Activated T-cell treated with anti-CD3 and anti-CD28 coated beads for 4 hours (primary cell): Measurements from ENCODE around the gene MAP3K4.

Experiments used
- DNase-seq: peaks from one replicate; pipeline ENCODE4 v3.0.0-alpha.2; 2020

Gene MAP3K4

GRCh38 chr6:161130967-161131766, 139.6 kb downstream of the MAP3K4 start:
- no peak for DNase-seq

GRCh38 chr6:161132384-161132783, 140.8 kb downstream of the MAP3K4 start:
- DNase-seq, result no peak

GRCh38 chr6:161133963-161134362, 142.4 kb downstream of the MAP3K4 start:
- DNase-seq, result no peak

- no peak for DNase-seq
Measured at GRCh38 chr6:161134550-161135298, 143.2 kb downstream of the MAP3K4 start.

DNA sequence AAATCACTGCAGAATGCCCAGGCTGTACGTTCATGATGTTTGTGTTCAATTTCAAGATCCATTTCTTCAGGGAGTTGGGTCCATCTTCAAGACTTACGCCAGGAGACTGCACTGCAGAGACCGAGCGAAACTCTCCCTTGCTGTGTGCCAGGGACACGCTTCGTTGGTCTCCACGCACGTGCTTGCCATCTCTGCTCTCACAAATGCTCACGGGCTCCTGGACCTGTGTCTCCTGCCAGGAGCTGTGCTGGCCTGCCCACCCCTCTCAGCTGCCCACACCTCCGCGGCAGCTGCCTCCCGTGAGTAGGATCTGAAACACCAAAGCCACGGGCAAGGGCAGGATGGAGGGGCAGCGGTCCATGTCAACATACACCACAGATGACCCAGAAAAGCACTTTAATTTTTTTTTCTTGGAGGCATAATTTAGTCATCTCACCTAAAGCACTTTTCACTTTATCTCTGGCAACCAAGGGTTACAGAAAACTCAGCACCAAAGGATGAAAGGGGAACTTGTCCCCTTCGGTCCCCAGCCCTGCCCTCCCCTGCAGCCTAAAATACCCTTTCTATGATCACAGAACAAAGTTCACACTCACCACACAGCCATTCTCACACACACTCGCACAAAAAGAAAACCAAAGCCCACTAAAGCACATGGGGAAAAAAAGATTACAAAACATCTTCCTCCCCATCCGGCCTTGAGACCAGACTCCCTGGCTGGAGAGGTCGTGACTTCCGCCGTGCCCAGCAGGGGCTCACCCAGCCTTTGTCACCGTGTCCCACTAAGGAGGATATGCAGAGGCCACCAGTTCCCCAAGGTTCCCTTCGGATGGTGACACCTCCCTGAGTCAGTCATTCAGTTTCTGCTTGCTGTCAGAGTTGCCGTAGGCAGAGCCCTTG, 144.4 kb downstream of the MAP3K4 start:
- no peak for DNase-seq

DNA sequence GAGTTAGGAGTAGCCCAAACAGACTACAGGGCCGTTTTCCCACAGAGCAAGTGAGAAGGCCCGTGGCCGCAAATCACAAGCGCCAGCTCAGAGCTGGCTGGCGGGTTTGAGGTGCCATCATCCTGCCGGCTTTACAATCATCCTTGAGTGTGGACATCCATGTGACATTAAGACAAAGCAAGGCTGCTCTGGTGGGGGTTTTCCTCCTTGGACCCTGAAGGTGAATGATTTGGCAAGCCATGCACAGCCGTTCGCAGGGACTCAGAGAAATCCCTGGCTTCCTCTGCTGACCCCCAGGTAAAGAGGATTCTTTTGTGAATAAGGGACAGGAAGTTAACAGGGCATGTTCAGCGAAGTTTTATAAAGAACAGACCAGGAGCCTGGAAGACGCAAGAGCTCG, 145.1 kb downstream of the MAP3K4 start:
- DNase-seq, result no peak

DNA sequence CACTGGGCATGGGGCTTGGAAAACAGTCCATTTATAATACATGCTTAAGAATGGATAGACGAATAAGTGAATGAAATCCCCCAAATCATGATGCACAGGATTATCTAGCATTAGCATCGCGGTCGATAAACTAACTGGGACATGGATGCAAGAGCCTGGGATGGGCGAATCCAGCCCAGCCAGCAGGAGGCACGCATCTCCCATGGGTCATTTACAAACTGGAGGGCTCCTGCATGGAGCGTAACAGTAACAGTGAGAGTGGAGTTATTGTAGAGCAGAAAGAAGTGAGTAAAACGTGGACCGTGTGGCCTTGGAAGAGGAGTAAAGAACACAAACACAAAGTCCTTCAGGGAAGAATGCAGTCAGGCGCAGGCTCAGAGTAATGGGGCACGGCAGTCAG, 145.8 kb downstream of the MAP3K4 start:
- no peak for DNase-seq

DNA sequence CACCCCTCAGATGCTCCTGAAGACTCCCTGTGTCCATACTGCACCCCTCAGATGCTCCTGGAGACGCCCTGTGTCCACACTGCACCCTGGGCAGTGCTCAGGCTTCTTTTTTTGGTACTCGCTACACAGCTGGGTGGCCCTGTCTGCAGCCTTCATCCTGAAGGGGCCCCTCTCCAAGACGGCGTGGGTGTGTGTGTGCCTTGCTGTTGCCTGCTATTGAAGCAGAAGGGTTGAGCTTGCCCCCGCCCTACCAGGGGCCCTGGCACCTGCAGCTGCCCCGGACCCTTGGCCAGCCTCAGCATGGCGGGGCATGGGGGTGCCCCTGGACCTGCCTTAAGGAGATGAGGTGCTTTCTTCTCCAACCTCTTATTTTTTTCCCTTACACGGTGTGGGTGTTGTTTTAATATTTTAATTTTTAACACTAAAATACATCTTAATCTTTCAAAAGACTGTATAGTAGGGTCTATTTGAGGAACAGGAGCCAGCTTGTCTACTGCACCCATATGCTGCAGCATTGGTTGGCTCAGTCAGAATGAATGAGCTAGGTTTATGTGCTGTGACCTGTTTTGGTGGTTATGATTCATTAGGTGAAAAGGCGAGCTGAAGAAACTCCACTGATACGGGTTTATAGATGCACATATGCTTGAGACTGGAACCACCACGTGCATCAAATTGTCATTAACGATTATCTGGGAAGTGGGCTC, 146.4 kb downstream of the MAP3K4 start:
- DNase-seq, result no peak

GRCh38 chr6:161138543-161139303, 147.2 kb downstream of the MAP3K4 start:
- DNase-seq, result no peak

- DNase-seq, result no peak
Measured at GRCh38 chr6:161139304-161139765, 147.8 kb downstream of the MAP3K4 start.

DNA sequence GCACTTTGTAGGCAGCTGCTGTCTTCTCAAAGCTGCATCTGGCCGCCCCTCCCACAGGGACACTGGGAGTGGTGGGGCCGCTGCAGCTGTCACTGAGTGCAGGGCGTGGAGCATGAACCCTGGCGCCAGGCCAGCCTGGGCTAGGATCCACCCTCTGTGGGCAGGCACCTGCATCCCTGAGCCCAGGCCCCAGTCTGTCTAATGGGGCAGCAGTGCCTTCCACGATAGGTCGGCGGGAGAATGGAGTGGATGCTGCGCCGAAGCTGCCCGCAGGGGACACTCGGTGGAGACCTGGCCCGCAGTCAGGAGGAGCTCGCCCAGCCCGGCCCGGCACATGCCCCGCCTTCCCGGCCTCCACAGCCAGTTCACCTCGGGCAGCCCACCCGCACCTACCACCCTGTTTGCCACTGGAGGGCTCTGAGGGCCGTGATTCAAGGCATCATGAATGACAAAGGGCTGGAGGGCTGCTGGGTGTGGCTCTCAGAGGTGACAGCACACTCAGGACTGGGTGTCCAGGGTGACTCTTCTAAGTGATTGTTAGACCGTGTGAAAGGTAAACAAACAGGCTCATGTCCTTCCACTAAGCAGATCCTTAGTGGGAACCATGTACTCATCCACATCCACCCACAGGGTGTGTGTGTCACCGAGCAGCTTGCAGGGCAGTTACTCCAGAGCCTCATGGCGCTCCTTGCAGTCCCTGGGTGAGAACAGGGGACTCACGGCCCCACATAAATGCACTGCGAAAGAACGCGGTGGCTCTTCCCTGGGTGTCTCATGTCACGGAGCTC, 148.4 kb downstream of the MAP3K4 start:
- DNase-seq, result no peak

GRCh38 chr6:161140554-161140875, 148.9 kb downstream of the MAP3K4 start:
- DNase-seq, result no peak

GRCh38 chr6:161141173-161141572, 149.6 kb downstream of the MAP3K4 start:
- no peak for DNase-seq

- DNase-seq, result no peak
Measured at GRCh38 chr6:161142957-161143296, 151.4 kb downstream of the MAP3K4 start.

- DNase-seq, result no peak
Measured at GRCh38 chr6:161143663-161144430, 152.3 kb downstream of the MAP3K4 start.

DNA sequence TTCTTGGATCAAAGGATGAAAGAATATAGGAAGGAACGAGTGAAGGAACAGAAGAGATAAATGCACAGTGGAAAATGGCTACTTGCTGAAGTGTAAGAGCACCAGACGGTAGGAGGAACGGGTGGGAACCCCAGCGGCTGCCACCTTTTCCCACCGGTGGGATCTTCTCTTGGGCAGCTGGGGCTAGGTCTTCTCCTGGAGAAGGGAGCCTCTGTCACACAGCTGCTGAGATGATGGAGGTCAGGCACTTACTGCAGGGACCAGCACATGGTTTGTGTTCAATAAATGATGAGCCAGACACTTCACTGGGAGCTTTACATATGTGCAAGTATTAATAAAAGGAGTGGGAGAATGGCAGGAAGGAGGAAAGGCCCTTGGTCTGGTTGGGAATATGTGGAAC, 158.6 kb downstream of the MAP3K4 start:
- no peak for DNase-seq

GRCh38 chr6:161150566-161150965, 159.0 kb downstream of the MAP3K4 start:
- no peak for DNase-seq

DNA sequence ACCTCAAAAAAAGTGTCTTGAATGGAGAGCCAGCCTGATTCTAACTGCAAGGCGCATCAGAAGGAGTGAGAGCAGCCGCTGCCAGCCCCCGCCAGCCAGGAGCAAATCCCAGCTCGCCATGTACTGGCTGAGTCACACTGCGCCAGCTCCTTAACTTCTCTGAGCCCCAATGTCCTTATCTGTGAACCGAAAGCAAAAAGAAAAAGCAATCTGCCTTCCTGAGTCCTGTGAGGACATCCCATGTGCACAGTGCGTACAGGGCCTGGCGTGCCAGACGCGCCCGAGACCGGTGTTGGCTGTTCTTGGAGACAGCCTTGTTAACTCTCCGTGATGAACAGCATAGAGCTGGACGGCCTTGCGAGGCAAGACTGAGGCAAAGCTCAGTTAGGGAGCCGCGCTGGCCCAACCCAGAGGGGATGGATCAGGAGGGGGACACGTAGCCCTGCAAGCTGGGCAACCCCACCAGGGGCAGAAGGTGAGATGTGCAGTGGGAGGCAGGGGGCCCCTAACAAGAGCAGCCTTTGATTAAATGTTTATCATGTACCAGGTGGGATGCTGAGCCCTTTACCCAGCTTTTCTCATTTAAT, 159.6 kb downstream of the MAP3K4 start:
- no peak for DNase-seq

DNA sequence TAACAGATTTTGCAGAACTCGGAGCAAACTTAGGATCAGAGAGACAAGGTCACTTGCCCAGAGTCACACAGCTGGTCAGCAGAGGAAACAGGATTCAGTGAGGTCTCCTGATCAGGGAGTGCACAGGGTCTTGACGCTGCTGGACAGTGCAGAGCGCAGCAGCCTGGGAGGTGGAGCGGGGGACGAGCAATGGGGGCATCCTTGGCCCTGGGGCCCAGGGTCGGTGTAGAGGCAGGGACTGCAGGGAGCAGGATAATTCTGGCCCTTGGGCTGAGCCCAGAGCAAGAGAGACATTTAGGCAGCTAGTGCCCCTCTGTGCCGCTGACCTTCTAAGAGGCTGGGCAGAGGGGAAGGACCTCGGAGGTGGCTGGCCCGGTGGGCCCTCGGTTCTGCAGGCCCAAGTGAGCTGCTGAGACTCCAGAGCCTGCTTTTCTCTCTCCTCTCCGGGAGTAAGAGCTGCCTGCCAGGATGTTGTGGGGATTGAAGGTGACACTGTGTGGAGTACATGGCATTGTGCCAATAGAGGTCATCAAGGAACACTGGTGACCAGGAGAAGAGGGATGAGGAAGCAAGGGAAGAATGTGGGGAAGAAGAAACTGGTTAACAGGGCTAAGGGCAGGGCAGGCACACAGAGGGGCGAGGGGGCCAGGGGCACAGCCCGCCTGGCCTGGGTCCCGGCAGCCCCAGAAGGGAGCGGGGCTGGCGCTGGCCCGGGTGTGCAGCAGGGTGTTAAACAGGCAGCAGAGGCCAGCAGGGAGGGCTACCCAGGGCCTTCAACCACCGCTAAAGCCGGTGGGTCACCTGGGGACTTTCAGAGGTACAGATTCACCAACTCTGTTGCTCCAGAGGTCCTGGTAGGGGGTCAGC, 160.3 kb downstream of the MAP3K4 start:
- DNase-seq, result no peak
